Measurements from ENCODE around the gene PCYT1A.
A peak's percentile ranks its signal among the peaks of the same experiment; 100 is the strongest.
"Not testable (repeated sequence)": the region's sequence is repeated elsewhere in the genome, so short reads cannot be mapped to it uniquely, and the experiment has no call there.

Gene PCYT1A

DNA sequence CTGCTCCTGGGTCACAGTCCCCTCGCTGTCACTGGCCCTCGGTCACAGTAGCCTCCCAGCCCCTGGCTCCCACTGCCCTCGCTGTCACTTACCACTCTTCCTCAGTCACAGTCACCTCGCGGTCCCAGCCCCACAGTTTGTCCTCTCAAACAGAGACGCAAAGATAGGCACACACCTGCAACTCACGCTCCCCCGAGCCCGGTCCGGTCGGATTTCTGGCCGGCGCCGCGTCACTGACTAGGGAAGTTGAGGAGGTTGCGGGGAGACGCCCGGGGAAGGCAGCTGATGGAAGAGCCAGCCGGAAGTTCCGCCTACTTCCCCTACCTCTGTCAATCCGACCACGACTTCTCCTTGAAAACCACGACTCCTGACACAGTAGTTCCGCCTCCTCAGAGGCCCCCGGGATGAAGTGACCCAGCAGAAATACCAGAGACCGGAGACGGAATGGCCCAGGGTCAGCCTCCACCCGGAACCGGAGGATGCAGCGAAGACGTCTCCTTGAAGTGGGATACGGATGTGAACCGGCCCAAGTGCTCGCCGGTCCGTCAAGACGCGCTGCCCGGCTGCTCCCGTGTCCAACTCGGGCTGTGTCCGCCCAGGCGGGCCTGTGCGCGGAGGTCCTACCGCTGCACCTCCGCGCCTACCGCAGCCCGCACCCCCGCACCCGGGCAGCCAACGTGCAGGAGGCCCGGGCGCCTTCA is at the start of gene PCYT1A:
PCYT1A (minus strand) TSS at position 287 of the 701 bp plus-strand sequence. CDS start 17,195 bp downstream, outside the sequence.
- DNase-seq (ENCODE audit: low read depth), result peak; percentile 91

DNA sequence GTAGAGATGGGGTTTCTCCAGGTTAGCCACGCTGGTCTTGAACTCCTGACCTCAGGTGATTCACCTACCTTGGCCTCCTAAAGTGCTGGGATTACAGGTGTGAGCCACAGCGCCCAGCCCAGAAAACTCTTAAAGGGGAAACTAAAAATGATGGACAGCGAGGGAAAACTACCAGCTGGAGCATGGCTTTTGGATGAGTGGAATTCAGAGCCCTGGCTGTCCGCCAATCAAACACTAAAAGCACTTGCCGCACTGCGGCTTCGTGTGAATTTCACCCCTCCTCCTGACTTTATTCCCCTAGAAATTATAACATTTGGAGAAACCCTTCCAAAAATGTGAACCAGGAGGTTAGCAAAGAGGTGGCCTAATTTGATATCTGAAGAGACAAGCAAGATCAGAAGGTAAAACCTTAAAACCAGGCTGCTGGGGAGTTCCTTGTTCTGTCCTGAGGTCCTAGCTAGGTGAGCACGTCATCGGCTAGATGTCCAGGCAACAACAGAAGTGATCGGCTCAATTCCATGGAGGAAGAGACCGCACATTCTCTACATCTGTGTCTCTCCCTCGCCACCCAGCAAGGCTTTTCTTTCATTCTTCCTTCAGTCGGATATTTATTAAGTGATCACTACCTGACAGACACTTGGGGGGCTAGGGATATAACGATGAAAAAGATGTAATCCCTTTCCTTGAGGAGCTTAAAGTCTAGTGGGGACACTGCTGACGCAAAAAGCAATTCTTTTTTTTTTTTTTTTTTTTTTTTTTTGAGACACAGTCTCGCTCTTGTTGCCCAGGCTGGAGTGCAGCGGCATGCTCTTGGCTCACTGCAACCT is 49.0 kb upstream of the PCYT1A start:
- DNase-seq (ENCODE audit: low read depth), result no peak

DNA sequence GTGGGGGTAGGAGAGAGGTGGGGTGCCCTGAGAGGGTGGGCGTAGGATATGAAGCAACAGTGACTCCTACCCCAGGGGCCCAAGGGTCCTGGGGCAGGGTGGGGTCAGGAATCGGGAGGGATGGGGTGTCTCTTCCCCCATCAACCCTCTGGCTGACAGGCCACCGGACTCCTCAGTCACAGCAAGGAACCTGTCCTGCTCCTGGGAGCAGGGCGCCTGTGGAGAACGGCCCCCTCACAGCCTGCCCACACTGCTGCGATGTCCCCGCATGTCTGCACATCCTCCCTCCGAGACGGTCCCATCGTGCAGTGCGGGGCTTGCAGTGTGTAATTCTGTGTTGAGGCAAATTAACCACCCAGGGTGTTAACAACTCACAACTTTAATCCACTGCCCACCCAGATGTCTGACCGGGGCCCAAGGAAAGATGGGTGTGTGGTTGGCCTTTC is 48.0 kb upstream of the PCYT1A start:
- no peak for DNase-seq (ENCODE audit: low read depth)

DNA sequence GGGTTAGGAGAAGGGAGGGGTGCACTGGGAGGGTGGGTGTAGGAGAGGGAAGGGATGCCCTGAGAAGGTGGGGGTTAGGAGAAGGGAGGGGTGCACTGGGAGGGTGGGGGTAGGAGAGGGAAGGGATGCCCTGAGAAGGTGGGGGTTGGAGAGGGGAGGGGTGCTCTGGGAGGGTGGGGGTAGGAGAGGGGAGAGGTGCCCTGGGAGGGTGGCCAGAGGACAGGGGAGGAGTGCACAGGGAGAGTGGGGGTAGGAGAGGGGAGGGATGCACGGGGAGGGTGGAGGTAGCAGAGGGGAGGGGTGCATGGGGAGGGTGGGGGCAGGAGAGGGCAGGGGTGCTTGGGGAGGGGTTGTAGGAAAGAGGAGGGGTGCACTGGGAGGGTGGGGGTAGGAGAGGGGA is 47.5 kb upstream of the PCYT1A start:
- DNase-seq (ENCODE audit: low read depth), result no peak

DNA sequence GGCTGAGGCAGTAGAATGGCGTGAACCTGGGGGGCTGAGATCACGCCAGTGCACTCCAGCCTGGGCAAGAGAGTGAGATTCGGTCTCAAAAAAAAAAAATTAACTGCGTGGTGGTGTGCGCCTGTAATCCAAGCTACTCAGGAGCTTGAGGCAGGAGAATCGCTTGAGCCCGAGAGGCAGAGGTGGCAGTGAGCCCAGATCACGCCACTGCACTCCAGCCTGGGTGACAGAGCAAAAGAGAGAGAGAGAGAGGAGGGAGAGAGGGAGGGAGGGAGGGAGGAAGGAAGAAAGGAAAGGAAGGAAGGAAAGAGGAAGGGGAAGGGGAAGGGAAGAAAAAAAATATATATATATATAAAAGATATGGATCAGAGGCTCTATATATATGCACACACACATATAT is 44.6 kb upstream of the PCYT1A start:
- no peak for DNase-seq (ENCODE audit: low read depth)

DNA sequence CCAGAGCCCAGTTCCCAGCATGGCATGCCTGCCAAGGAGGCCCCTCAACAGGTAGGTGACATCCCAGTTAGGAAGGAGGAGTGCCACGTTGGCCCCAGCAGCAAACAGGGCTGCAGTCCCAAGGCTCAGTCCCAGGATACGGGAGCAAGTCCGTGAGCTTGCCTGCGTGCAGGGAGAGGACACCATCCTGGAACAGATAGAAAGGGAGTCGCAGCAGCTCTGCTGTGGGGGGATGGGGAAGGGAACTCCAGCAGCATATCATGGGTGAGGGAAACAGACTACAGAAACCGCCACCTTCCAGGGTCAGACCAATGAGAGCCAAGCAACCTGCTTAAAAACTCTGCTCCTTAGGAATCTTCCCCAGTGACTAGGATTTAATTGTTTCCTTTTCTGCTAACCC is 39.9 kb upstream of the PCYT1A start:
- DNase-seq (ENCODE audit: low read depth), result no peak

DNA sequence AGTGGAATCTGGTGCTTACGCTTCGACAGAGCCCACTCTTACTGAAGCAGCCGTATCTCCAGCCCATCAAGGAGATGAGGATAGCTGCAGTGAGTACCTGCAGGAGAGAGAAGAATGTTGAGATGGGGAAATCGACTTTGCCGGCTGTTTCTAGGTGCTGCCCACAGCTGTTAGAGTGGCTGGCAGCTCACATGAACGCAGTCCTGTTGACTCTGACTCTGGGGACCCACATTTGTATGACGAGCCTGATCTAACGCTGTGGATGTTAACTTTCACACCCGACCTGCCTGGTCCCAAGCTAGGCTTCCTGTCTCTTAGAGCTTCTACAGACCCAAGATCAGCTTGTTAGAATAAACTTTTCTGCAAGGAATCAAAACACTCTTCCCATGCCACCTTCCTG is 39.4 kb upstream of the PCYT1A start:
- DNase-seq (ENCODE audit: low read depth), result no peak

DNA sequence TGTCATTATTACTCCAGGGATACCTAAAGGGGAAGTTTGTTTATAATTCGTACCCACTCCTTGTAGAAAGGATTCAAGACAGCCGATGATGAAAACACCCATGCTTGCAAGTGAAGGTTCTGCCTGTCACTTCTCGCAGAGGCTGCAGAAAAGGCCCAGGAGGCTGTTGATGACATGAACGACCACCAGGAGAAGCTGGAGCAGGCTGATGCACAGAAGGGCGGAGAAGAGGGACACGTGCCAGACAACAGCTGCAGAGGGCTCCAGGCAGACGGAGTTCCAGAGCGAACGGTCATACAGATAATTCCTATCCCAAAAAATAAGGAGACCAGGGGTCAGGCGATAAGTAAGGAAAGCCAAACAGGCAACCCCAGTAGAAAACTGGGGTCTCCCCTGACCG is 36.2 kb upstream of the PCYT1A start:
- no peak for DNase-seq (ENCODE audit: low read depth)

DNA sequence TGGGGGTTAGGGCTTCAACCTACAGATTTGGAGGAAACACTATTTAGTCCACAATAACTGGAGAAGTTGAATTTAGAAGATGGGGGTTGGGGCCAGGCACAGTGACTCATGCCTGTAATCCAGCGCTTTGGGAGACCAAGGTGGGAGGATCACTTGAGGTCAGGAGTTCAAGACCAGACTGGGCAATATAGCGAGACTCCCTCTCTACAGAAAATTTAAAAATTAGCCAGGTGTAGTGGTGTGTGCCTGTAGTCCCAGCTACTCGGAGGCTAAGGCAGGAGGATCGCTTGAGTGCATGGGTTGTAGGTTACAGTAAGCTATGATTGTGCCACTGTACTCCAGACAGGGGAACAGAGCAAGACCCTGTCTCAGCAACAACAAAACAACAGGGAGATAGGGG is 35.5 kb upstream of the PCYT1A start:
- DNase-seq (ENCODE audit: low read depth), result no peak

DNA sequence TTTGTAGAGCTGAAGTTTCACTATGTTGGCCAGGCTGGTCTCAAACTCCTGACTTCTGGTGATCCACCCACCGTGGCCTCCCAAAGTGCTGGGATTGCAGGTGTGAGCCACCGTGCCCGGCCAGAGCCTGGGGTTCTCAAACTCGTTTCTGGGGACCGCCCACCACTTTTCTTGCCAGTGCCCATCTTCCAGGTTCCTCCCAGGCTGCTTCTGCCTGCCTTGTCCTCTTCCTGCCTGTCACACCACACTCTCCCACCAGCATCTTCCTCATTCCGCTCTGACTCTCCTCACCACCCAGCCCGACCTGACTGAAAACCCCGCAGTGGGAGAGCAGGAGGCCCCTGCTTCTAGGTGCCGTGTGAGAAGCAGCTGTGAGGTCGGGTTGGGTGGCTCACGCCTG is 33.6 kb upstream of the PCYT1A start:
- DNase-seq (ENCODE audit: low read depth), result no peak

DNA sequence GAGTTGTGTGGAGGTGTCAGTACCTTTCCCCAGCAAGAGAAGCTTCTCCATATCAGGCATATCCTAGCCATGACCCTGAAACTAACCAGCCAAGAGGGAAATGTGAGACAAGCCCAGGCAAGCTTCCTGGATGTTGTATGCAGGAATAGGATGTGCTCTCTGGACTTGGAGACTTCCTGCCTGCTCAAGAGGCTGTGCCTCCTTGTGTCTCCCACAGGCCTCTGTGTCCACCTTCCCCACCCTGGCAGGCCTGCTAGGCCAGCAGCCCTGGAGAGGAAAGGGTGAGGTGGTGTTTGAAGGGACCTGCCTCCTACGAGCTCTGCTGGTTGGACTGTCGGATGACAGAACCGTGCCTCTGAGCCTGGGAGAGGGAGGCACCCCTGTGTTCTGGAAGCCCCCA is 32.6 kb upstream of the PCYT1A start:
- no peak for DNase-seq (ENCODE audit: low read depth)

DNA sequence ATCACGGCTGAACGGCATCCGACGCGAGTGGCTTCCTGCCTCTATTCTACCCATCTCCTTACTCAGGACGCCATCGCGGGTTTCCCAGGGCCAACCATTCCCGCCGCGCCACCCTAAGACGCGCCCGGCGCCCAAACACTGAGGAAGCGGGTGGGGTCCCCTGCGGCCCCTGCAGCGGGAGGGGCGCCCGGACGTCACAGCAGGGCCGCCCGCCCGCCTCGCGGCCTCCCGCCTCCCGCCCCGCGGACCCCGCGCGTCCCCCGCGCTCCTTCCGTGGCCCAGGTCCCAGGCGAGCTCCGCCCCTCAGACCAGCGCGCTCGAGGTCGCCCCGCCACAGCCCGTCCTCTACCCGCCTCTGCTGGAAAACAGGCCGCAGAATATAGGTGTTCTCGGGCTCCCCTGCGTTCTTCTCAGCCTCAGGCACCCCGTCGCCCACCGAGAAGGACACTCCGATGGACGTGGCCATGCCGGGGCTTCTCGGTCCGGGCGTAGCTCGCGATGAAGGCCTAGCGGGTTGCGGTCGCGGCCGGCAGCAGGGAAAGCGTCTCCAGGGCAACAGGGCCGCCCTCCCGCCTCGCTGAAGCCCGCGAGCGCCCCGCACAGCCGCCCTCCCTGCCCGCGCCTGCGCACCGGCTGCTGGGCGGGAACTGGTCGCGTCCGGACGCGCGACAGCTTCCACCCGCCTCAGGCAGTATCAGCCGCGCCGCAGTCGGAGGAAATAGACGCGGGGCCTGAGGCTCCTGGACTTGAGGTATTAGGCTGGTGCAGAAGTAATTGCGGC is 30.4 kb upstream of the PCYT1A start, which contains the start of gene DYNLT2B:
DYNLT2B (minus strand) TSS at position 554 of the 781 bp plus-strand sequence; CDS start at position 466, 88 bp downstream.
- peak; percentile 84 for DNase-seq (ENCODE audit: low read depth)

DNA sequence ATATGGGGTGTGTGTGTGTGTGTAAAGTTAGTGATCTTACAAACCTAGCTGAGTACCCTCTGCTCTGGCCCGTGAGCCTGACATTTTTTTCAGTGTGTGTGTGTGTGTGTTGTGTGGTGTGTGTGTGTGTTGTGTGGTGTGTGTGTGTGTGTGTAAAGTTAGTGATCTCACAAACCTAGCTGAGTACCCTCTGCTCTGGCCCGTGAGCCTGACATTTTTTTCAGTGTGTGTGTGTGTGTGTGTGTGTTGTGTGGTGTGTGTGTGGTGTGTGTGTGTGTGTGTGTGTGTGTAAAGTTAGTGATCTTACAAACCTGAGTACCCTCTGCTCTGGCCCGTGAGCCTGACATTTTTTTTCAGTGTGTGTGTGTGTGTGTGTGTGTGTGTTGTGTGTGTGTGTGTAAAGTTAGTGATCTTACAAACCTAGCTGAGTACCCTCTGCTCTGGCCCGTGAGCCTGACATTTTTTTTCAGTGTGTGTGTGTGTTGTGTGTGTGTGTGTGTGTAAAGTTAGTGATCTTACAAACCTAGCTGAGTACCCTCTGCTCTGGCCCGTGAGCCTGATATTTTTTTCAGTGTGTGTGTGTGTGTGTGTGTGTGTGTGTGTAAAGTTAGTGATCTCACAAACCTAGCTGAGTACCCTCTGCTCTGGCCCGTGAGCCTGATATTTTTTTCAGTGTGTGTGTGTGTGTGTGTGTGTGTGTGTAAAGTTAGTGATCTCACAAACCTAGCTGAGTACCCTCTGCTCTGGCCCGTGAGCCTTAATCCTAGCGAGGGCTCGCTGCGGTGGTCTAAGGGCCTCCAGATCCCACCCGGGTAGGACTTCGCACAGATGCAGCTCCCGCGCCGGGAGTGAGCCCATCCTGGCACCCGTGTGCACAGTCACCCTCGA is 29.5 kb upstream of the PCYT1A start:
- not testable (repeated sequence) for DNase-seq (ENCODE audit: low read depth)

DNA sequence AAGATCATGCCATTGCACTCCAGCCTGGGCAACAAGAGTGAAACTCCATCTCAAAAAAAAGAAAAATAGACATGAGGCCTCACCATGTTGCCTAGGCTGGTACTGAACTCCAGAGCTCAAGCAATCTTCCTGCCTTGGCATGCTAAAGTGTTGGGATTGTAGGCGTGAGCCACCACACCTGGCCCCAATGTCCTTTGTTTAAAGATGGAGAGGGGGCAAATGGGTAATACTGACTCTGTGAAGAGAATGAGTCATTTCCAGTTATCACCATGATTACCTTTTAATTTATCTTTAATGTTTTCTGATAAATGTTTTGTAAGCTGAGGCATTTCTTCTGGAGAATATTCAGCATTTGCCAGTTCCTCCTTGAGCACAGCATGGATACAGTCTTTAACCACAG is 28.3 kb upstream of the PCYT1A start:
- no peak for DNase-seq (ENCODE audit: low read depth)

DNA sequence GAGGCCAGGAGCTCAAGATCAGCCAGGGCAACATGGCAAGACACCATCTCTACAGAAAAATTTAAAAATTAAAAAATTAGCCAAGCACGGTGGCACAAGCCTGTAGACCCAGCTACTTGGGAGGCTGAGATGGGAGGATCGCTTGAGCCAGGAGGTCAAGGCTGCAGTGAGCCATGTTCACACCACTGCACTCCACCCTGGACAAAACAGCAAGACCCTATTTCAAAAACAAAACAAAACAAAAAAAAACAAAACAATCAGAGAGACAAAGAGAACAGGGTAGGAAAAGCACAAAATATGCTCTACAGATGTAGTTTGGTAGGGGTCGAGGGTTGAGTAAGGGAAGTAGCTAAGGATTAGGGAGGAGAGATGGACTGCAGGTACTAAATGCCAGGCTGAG is 27.1 kb upstream of the PCYT1A start:
- DNase-seq (ENCODE audit: low read depth), result no peak

DNA sequence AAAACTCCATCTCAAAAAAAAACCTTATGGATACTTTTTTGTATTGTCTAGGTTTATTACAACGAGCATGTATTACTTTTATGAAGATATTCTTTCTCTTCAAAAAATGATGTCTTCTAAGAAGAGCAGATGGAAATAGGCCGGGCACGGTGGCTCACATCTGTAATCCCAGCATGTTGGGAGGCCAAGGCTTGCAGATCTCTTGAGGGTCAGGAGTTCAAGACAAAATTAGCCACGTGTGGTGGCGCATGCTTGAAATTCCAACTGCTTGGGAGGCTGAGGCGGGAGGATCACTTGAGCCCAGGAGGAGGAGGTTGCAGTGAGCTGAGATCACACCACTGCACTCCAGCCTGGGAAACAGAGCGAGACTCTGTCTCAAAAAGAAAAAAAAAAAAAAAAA is 26.6 kb upstream of the PCYT1A start:
- DNase-seq (ENCODE audit: low read depth), result not testable (repeated sequence)

DNA sequence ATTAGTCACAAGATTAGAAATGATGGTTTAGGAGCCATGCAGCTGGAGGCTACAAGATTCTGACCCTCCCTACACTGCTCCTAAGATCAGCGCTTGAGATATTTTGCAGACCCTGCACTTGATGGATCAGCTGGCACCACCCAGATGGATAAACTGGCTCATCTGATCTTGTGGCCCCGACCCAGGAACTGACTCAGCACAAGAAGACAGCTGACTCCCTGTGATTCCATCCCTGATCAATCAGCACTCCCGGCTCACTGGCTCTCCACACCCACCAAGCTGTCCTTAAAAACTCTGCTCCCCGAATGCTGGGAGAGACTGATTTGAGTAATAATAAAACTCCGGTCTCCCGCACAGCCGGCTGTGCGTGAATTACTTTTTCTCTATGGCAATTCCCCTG is 15.4 kb upstream of the PCYT1A start:
- DNase-seq (ENCODE audit: low read depth), result not testable (repeated sequence)

DNA sequence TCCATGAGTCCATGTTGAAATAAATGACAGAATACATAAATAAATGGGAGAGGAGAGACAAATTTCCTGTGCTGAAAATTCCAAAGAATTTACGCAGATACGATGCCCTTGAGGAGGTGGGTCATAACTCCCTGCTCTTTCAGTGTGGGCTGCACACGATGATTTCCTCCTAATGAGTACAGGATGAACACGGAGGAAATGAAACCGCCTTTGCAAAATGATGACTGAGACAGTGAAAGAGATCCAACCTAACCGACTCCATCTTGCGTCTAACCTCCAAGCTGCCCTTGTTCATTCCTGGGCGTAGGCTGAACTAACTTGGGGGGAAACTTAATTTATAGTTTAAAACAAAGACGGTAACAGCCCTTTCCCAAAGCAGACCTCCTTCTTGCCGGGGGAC is 15.0 kb upstream of the PCYT1A start:
- DNase-seq (ENCODE audit: low read depth), result not testable (repeated sequence)

DNA sequence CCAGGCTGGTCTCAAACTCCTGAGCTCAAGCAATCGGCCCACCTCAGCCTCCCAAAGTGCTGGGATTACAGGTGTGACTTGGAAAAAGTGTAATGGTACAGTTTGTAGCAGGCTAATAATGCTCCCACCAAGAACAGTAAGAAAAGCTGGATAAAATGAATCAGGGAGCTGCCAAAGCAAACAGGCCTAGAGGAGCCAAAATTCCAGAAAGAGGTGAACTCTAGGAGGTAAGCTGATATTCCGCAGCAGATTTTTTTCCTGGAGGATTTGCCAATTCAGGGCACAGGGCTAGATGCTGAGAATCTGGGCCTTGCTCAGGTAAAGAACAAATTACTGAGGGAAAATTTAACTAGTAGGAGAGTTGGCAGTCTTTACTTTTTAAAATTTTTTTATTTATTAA is 11.0 kb upstream of the PCYT1A start:
- DNase-seq (ENCODE audit: low read depth), result no peak

DNA sequence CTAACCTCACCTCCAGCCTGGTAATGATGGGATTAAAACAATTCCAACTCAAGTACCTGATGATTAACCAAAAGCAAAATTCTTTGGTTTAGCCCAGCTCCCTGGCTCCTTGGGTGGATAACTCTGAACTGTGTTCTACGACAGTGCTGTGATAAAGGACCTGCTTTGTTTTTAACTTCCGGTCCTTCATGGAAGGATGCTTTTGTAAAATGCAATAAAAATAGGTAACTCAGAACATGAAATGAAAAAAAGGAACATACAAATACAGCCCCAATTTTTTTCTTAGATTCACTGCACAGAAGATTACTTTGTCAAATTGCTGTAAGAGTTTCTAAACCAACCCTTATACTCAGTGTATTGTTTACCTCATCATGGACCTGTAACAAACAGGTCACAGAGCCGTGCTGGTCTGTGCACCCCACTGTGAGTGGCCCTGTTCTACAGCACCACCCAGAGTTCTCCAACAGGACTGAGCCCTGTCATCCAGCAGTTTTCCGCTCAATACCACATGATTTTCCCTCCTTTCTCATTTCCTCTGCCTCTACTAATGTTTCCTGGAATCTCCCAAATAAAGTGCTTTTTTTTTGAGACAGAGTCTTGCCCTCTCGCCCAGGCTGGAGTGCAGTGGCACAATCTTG is 4.9 kb upstream of the PCYT1A start:
- no peak for DNase-seq (ENCODE audit: low read depth)

DNA sequence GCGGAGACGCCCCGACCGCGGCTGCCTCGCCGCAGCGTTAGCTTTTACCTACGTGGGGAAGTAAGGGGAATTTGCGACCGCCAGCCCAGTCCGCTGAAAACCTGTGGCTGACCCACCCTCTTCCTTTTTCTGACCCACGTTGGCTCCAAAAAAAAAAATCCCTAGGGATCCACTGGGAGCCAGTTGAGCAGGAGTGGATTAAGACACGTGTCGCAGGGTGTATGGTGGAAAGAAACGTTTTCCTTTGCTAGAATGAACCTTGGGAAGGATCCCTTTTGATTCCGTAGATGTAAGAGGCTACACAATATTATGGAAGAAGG is 575 bp upstream of the PCYT1A start:
- no peak for DNase-seq (ENCODE audit: low read depth)
